ENCODE data around the gene NRG3.

GRCh38 chr10:82040336-82040735 is 165.3 kb downstream of the NRG3 start:
- TF ChIP-seq, protein P1, sequence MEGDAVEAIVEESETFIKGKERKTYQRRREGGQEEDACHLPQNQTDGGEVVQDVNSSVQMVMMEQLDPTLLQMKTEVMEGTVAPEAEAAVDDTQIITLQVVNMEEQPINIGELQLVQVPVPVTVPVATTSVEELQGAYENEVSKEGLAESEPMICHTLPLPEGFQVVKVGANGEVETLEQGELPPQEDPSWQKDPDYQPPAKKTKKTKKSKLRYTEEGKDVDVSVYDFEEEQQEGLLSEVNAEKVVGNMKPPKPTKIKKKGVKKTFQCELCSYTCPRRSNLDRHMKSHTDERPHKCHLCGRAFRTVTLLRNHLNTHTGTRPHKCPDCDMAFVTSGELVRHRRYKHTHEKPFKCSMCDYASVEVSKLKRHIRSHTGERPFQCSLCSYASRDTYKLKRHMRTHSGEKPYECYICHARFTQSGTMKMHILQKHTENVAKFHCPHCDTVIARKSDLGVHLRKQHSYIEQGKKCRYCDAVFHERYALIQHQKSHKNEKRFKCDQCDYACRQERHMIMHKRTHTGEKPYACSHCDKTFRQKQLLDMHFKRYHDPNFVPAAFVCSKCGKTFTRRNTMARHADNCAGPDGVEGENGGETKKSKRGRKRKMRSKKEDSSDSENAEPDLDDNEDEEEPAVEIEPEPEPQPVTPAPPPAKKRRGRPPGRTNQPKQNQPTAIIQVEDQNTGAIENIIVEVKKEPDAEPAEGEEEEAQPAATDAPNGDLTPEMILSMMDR (IDR thresholded peaks at IDR 0.05), result no peak
- no peak for TF ChIP-seq POLR2A (IDR thresholded peaks at IDR 0.05)
